ENCODE data around the gene POLL.

Gene POLL

GRCh38 chr10:101623528-101623927 is 35.5 kb upstream of the POLL start:
- Histone ChIP-seq H3K27me3 (ENCODE audit: insufficient read depth, poor library complexity, severe bottlenecking) (no peaks in the 10 kb centered on the region), H3K4me3 (replicated peaks; ENCODE audit: insufficient read depth, low read length) (no peak overlapping the region), H3K27ac (replicated peaks) (no peak overlapping the region)
- TF ChIP-seq, protein P1, sequence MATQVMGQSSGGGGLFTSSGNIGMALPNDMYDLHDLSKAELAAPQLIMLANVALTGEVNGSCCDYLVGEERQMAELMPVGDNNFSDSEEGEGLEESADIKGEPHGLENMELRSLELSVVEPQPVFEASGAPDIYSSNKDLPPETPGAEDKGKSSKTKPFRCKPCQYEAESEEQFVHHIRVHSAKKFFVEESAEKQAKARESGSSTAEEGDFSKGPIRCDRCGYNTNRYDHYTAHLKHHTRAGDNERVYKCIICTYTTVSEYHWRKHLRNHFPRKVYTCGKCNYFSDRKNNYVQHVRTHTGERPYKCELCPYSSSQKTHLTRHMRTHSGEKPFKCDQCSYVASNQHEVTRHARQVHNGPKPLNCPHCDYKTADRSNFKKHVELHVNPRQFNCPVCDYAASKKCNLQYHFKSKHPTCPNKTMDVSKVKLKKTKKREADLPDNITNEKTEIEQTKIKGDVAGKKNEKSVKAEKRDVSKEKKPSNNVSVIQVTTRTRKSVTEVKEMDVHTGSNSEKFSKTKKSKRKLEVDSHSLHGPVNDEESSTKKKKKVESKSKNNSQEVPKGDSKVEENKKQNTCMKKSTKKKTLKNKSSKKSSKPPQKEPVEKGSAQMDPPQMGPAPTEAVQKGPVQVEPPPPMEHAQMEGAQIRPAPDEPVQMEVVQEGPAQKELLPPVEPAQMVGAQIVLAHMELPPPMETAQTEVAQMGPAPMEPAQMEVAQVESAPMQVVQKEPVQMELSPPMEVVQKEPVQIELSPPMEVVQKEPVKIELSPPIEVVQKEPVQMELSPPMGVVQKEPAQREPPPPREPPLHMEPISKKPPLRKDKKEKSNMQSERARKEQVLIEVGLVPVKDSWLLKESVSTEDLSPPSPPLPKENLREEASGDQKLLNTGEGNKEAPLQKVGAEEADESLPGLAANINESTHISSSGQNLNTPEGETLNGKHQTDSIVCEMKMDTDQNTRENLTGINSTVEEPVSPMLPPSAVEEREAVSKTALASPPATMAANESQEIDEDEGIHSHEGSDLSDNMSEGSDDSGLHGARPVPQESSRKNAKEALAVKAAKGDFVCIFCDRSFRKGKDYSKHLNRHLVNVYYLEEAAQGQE (IDR thresholded peaks at IDR 0.05; ENCODE audit: insufficient replicate concordance, low read depth) = no peak
- TF ChIP-seq POLR2AphosphoS5 (IDR thresholded peaks at IDR 0.05; ENCODE audit: low read depth) (no peak), SPI1 (IDR thresholded peaks at IDR 0.05; ENCODE audit: borderline replicate concordance, low read depth) (no peak), CTCF (IDR thresholded peaks at IDR 0.05; ENCODE audit: insufficient read depth, low read length) (no peak), GABPA (IDR thresholded peaks at IDR 0.05; ENCODE audit: low read depth) (no peak)
- DNase-seq (ENCODE audit: low read depth in 1 of 2, low spot score in 1 of 2) = no peak

- no peak overlapping the region for H3K4me3 ChIP-seq (replicated peaks; ENCODE audit: insufficient read depth, low read length)
- no peaks in the 10 kb centered on the region for H3K27me3 ChIP-seq (ENCODE audit: insufficient read depth, poor library complexity, severe bottlenecking)
- DNase-seq (ENCODE audit: low read depth in 1 of 2, low spot score in 1 of 2) = no peak
- H3K27ac ChIP-seq (replicated peaks) = no peak overlapping the region
- TF ChIP-seq POLR2AphosphoS5 (IDR thresholded peaks at IDR 0.05; ENCODE audit: low read depth) (no peak), GABPA (IDR thresholded peaks at IDR 0.05; ENCODE audit: low read depth) (no peak), SPI1 (IDR thresholded peaks at IDR 0.05; ENCODE audit: borderline replicate concordance, low read depth) (no peak), CTCF (IDR thresholded peaks at IDR 0.05; ENCODE audit: insufficient read depth, low read length) (no peak)
- TF ChIP-seq, protein P1 (IDR thresholded peaks at IDR 0.05; ENCODE audit: insufficient replicate concordance, low read depth) = no peak
These were observed 31.9 kb upstream of the POLL start for GRCh38 chr10:101619983-101620382.

DNA sequence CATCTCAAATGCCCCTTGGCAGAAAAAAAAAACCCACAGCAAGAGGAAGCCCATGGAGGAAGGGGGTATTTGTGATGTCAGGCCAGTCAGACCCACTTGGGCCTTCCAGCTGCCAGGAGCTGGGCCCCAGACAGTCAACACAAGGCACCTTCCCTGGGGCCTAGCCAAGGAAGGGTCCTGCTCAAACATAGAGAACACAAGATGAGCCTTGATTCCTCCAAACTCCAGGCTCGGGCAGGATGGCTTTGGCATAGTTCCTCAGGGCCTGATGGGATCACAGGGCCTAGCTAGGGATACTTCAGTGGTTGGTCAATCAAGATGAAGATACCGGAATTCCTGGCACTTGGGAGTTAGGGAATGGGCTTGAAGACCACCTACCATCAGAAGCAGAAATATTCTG is 30.8 kb upstream of the POLL start:
- TF ChIP-seq POLR2AphosphoS5 (IDR thresholded peaks at IDR 0.05; ENCODE audit: low read depth) (no peak), GABPA (IDR thresholded peaks at IDR 0.05; ENCODE audit: low read depth) (no peak), SPI1 (IDR thresholded peaks at IDR 0.05; ENCODE audit: borderline replicate concordance, low read depth) (no peak), CTCF (IDR thresholded peaks at IDR 0.05; ENCODE audit: insufficient read depth, low read length) (no peak)
- TF ChIP-seq, protein P1 (IDR thresholded peaks at IDR 0.05; ENCODE audit: insufficient replicate concordance, low read depth) = no peak
- Histone ChIP-seq H3K27ac (replicated peaks) (no peak overlapping the region), H3K4me3 (replicated peaks; ENCODE audit: insufficient read depth, low read length) (no peak overlapping the region), H3K27me3 (ENCODE audit: insufficient read depth, poor library complexity, severe bottlenecking) (no peaks in the 10 kb centered on the region)
- DNase-seq (ENCODE audit: low read depth in 1 of 2, low spot score in 1 of 2) = no peak
